ENCODE data around the gene SLC25A43.

The SLC25A43 gene

DNA sequence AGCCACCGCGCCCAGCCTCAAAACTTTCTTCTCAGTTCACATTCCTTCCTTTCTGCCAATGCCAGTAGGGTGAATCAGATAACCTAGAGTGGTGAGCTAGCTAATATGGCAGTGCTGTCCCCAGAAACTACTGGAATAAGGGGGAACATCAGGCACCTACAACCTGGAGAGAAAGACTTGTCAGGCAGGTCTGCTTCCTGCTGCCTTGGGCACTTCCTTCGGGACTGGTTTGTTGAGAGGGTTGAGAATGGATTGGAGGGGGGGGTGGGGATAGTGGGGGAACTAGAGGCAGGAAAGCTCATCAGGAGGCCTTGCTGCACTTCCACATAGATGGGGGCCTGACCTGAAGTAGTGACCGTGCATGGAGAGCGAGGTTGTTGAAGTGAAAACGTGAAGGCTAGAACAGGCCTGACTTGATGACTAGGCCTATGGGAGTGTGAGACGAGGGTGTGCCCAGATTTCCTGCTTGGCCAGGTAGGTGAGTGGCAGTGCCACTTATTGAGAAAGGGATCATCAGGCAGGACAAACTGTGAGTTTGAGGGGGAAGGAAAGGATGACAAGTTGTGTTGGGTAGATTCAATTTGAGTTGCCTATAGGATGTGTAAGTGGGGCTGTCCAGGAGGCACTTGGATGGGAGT is 102.5 kb downstream of the SLC25A43 start:
- DNase-seq = no peak

DNA sequence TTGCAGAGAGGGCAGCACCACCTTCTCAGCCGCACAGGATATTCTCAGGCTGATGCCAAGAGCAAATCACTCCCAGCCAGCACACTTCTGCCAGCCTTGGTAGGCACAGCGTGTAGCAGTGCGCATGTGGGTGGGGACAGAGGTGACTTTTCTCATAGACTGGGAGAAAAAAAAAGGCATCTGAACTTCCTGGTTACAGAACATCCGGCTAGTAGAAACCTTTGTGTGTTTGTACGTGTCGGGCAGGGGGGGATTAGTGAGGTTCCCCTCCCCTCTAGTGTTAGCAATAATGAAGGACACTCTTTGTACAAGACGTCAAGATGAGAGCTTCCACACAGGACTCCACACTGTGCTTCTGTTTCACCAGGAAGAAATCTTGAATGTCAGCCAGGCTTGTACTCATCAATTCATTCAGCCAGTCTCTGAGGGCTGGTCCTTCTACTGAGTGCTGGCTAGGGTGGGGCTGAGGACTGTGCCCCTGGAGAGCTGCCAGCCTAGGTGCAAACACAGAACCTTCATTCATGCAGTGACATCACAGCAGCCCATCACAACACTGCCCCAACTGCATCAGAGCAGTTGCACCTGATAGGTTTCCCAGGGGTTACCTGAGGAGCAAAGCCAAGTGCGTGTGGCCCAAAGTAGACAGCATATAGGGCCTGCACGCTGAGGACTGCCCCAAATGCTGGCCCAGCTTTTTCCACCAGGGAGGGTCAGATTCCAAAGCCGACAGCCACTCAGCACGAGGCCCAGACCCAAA is 103.8 kb downstream of the SLC25A43 start:
- DNase-seq = peak; percentile 41

DNA sequence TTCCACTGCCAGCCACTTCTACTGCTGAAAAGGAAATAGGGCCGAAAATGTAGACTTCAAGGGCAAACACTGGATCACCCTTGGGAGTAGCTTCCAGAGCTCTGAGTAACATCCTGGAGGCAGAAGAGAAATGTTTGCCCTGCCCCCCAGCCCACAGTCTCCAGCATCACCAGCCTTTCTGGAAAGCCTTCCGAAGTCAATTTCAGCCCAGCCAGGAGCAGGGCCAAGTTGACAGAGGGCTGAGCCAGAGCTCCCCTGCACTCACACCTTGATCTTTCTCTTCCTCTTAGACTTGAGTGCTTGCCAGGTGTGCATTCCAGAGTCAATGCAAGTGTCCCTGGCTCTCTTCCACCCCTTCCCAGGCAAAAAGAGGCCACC is 104.3 kb downstream of the SLC25A43 start:
- peak; percentile 79 for DNase-seq

Data from NCI-H226 (cell line).